DMS153 treated with DMSO at 0.1 percent for 48 hours (cell line): ENCODE data around the gene VEZT.
A peak's percentile ranks its signal among the peaks of the same experiment; 100 is the strongest.
"Not testable (repeated sequence)": the region's sequence is repeated elsewhere in the genome, so short reads cannot be mapped to it uniquely, and the experiment has no call there.

ENCODE experiments used
- DNase-seq: peaks from one replicate; lab custom pipeline; 2025; ENCODE audit not compliant: unreplicated experiment; lab: John Stamatoyannopoulos, UW

VEZT gene

GRCh38 chr12:95217377-95218149 is at the start of gene VEZT, which contains the start of gene FGD6:
VEZT (plus strand) TSS chr12:95217807; CDS start chr12:95217851, 44 bp downstream.
FGD6 (minus strand) TSS chr12:95217467; CDS start chr12:95217240, 227 bp downstream.
- DNase-seq: peak; percentile 98

GRCh38 chr12:95168746-95169145 is 48.9 kb upstream of the VEZT start:
- no peak for DNase-seq

GRCh38 chr12:95169368-95169767 is 48.2 kb upstream of the VEZT start:
- no peak for DNase-seq

- no peak for DNase-seq
Measured at GRCh38 chr12:95173392-95174251, 44.0 kb upstream of the VEZT start.

- DNase-seq: no peak
Measured at GRCh38 chr12:95177201-95177768, 40.3 kb upstream of the VEZT start.

GRCh38 chr12:95178136-95178535 is 39.5 kb upstream of the VEZT start:
- DNase-seq: no peak

- DNase-seq: no peak
Measured at GRCh38 chr12:95179011-95179410, 38.6 kb upstream of the VEZT start.

GRCh38 chr12:95181103-95181502 is 36.5 kb upstream of the VEZT start:
- no peak for DNase-seq

GRCh38 chr12:95182868-95183415 is 34.7 kb upstream of the VEZT start:
- DNase-seq: no peak

GRCh38 chr12:95184121-95184520 is 33.5 kb upstream of the VEZT start:
- DNase-seq: no peak

GRCh38 chr12:95185072-95185471 is 32.5 kb upstream of the VEZT start:
- no peak for DNase-seq

GRCh38 chr12:95185854-95186253 is 31.8 kb upstream of the VEZT start:
- DNase-seq: no peak

GRCh38 chr12:95187865-95188415 is 29.7 kb upstream of the VEZT start:
- no peak for DNase-seq

- DNase-seq: no peak
Measured at GRCh38 chr12:95191060-95191696, 26.4 kb upstream of the VEZT start.

- DNase-seq: no peak
Measured at GRCh38 chr12:95192271-95192670, 25.3 kb upstream of the VEZT start.

- no peak for DNase-seq
Measured at GRCh38 chr12:95193139-95193538, 24.5 kb upstream of the VEZT start.

- no peak for DNase-seq
Measured at GRCh38 chr12:95195122-95195521, 22.5 kb upstream of the VEZT start.

GRCh38 chr12:95196875-95197569 is 20.6 kb upstream of the VEZT start:
- not testable (repeated sequence) for DNase-seq

GRCh38 chr12:95197636-95198035 is 20.0 kb upstream of the VEZT start:
- DNase-seq: no peak

- DNase-seq: no peak
Measured at GRCh38 chr12:95198914-95199313, 18.7 kb upstream of the VEZT start.
